GM21825 (cell line): ENCODE measurements around the gene SFMBT1.
"Not testable (repeated sequence)": the region's sequence is repeated elsewhere in the genome, so short reads cannot be mapped to it uniquely, and the experiment has no call there.

Experiments
- ATAC-seq: cut with Tn5 transposase; IDR thresholded peaks from one replicate; pipeline ENCODE4 v1.9.1; 2021; ENCODE audit warnings: mild to moderate bottlenecking, moderate library complexity; ENCODE audit not compliant: unreplicated experiment

The SFMBT1 gene

GRCh38 chr3:53074366-53074696 lies 28.5 kb upstream of the SFMBT1 start:
- no peak for ATAC-seq

- ATAC-seq, result no peak
These were observed 27.9 kb upstream of the SFMBT1 start for GRCh38 chr3:53073553-53074365.

GRCh38 chr3:53072653-53073552 lies 27.0 kb upstream of the SFMBT1 start:
- peak; percentile 79 for ATAC-seq

- ATAC-seq, result no peak
These were observed 26.1 kb upstream of the SFMBT1 start for GRCh38 chr3:53071882-53072431.

GRCh38 chr3:53069422-53070068 lies 23.7 kb upstream of the SFMBT1 start:
- ATAC-seq, result no peak

GRCh38 chr3:53068176-53068575 lies 22.3 kb upstream of the SFMBT1 start:
- no peak for ATAC-seq

- no peak for ATAC-seq
These were observed 21.7 kb upstream of the SFMBT1 start for GRCh38 chr3:53067567-53067966.

- ATAC-seq, result no peak
These were observed 20.1 kb upstream of the SFMBT1 start for GRCh38 chr3:53065841-53066480.

GRCh38 chr3:53062905-53063304 lies 17.0 kb upstream of the SFMBT1 start:
- no peak for ATAC-seq

- no peak for ATAC-seq
These were observed 10.6 kb upstream of the SFMBT1 start for GRCh38 chr3:53056442-53056841.

GRCh38 chr3:53054233-53054632 lies 8.4 kb upstream of the SFMBT1 start:
- ATAC-seq, result not testable (repeated sequence)

- no peak for ATAC-seq
These were observed 6.1 kb upstream of the SFMBT1 start for GRCh38 chr3:53051929-53052328.

GRCh38 chr3:53049987-53050386 lies 4.1 kb upstream of the SFMBT1 start:
- ATAC-seq, result no peak

- peak; percentile 39 for ATAC-seq
These were observed 598 bp upstream of the SFMBT1 start for GRCh38 chr3:53046171-53047170.

GRCh38 chr3:53044711-53045517 lies 959 bp downstream of the SFMBT1 start:
- peak; percentile 37 for ATAC-seq

GRCh38 chr3:53044371-53044710 lies 1.5 kb downstream of the SFMBT1 start:
- ATAC-seq, result no peak

GRCh38 chr3:53043738-53044137 lies 2.1 kb downstream of the SFMBT1 start:
- no peak for ATAC-seq

- ATAC-seq, result no peak
These were observed 3.2 kb downstream of the SFMBT1 start for GRCh38 chr3:53042651-53043050.

GRCh38 chr3:53040351-53040820 lies 5.5 kb downstream of the SFMBT1 start:
- no peak for ATAC-seq
